Fibroblast of lung (primary cell): ENCODE measurements around the gene KCTD5.

Source experiments
- EZH2 ChIP-seq: IDR thresholded peaks from 2 replicates; pipeline ENCODE4 v1.5.1; 2012; ENCODE audit warnings: low read length, control low read depth, mild to moderate bottlenecking; ENCODE audit errors: missing control alignments
- TF ChIP-seq, protein P1 (sequence below), 2 donors: IDR thresholded peaks in 1 of 2; conservative IDR thresholded peaks in 1 of 2; 1 replicate in 1 of 2; 2 replicates in 1 of 2; pipeline ENCODE4 v1.5.1; 2011 to 2012; ENCODE audit warnings: low read length in 2 of 2, control low read depth in 1 of 2, inconsistent platforms in 1 of 2, low read depth in 1 of 2, mild to moderate bottlenecking in 1 of 2

DNA sequence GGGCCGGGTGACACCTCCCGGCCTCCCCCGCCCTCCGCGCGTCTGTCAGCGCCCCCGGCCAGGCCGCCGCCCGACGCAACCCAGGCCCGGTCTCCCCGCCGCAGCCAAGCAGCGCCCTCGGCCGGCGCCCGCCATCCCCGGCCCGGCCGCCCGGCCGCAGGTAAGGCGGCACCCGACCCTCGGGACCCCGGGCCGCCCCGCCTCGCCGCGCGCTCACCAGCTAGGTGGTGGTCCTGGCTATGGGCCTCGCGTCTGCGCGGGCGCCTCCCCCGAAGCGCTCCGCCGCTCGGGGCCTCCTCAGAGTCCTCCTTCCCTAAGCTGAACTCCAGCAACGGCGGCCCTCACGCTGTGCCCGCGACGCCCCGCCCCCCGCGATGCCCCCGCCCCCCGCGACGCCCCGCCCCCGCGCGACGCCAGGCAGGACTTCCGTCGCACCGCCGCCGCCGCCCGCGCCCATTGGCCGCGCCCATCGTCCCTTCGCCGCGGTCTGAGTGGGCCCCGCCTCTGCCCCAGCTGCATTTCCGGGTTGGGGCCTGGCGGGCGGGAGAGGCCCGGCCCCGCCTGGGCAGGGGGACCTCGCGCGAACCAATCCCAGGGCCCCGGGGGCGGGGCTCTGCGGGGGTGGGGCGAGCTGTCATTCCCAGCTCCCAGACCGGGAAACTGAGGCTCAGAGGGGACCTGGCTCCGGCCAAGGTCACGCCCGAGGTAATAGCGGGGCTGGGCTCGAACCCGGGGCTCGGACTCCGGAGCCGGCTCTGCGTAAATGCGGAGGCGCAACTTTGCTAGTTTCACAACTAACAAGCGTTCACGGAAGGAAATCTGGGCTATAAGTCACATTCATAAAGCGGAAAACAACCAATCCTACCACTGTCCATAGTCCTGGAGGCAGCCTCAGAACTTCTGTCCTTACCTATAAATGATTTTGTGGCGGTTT lies 9.0 kb upstream of the KCTD5 start:
- TF ChIP-seq, protein P1, sequence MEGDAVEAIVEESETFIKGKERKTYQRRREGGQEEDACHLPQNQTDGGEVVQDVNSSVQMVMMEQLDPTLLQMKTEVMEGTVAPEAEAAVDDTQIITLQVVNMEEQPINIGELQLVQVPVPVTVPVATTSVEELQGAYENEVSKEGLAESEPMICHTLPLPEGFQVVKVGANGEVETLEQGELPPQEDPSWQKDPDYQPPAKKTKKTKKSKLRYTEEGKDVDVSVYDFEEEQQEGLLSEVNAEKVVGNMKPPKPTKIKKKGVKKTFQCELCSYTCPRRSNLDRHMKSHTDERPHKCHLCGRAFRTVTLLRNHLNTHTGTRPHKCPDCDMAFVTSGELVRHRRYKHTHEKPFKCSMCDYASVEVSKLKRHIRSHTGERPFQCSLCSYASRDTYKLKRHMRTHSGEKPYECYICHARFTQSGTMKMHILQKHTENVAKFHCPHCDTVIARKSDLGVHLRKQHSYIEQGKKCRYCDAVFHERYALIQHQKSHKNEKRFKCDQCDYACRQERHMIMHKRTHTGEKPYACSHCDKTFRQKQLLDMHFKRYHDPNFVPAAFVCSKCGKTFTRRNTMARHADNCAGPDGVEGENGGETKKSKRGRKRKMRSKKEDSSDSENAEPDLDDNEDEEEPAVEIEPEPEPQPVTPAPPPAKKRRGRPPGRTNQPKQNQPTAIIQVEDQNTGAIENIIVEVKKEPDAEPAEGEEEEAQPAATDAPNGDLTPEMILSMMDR (conservative IDR thresholded peaks at IDR 0.05 in 1 of 2, IDR thresholded peaks at IDR 0.05 in 1 of 2; ENCODE audit: low read depth in 1 of 2, low read length in 2 of 2): no peak
- no peak for TF ChIP-seq EZH2
